ENCODE measurements around the gene METTL25.

DNA sequence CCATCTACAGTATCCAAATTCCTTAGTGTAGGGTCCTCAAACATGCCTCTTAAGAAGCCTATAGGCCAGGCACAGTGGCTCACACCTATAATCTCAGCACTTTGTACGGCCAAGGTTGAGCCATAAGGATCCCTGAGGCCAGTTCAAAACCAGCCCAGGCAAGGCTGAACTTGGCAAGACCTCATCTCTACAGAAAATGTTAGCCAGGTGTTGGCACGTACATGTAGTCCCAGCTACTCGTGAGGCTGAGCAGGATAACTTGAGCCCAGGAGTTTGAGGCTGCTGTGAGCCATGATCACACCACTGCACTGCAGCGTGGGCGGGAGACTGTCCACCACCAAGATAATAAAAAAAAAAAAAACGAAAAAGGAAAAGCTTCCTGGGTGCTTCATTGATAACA, 6.9 kb upstream of the METTL25 start:
- no peak for TF ChIP-seq MAZ (IDR thresholded peaks at IDR 0.05; ENCODE audit: borderline replicate concordance, low read depth, low read length)
- no peak for TF ChIP-seq KDM1A (IDR thresholded peaks at IDR 0.05; ENCODE audit: low read depth)
- TF ChIP-seq SREBF2 (IDR thresholded peaks at IDR 0.05) = no peak
- no peak for TF ChIP-seq RAD21 (conservative IDR thresholded peaks at IDR 0.05 in 1 of 2, IDR thresholded peaks at IDR 0.05 in 1 of 2)
- no peak for TF ChIP-seq POLR2A (IDR thresholded peaks at IDR 0.05; ENCODE audit: low read length)
- no peak for TF ChIP-seq CTCF (IDR thresholded peaks at IDR 0.05)
- no peak for TF ChIP-seq ESRRA (IDR thresholded peaks at IDR 0.05; ENCODE audit: borderline replicate concordance, low read length)
- TF ChIP-seq RARB (CRISPR knock-in tag; IDR thresholded peaks at IDR 0.05) = no peak
- TF ChIP-seq, protein P1, sequence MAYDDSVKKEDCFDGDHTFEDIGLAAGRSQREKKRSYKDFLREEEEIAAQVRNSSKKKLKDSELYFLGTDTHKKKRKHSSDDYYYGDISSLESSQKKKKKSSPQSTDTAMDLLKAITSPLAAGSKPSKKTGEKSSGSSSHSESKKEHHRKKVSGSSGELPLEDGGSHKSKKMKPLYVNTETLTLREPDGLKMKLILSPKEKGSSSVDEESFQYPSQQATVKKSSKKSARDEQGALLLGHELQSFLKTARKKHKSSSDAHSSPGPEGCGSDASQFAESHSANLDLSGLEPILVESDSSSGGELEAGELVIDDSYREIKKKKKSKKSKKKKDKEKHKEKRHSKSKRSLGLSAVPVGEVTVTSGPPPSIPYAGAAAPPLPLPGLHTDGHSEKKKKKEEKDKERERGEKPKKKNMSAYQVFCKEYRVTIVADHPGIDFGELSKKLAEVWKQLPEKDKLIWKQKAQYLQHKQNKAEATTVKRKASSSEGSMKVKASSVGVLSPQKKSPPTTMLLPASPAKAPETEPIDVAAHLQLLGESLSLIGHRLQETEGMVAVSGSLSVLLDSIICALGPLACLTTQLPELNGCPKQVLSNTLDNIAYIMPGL (CRISPR knock-in tag; IDR thresholded peaks at IDR 0.05; ENCODE audit: borderline replicate concordance) = no peak
- TF ChIP-seq, protein P2, sequence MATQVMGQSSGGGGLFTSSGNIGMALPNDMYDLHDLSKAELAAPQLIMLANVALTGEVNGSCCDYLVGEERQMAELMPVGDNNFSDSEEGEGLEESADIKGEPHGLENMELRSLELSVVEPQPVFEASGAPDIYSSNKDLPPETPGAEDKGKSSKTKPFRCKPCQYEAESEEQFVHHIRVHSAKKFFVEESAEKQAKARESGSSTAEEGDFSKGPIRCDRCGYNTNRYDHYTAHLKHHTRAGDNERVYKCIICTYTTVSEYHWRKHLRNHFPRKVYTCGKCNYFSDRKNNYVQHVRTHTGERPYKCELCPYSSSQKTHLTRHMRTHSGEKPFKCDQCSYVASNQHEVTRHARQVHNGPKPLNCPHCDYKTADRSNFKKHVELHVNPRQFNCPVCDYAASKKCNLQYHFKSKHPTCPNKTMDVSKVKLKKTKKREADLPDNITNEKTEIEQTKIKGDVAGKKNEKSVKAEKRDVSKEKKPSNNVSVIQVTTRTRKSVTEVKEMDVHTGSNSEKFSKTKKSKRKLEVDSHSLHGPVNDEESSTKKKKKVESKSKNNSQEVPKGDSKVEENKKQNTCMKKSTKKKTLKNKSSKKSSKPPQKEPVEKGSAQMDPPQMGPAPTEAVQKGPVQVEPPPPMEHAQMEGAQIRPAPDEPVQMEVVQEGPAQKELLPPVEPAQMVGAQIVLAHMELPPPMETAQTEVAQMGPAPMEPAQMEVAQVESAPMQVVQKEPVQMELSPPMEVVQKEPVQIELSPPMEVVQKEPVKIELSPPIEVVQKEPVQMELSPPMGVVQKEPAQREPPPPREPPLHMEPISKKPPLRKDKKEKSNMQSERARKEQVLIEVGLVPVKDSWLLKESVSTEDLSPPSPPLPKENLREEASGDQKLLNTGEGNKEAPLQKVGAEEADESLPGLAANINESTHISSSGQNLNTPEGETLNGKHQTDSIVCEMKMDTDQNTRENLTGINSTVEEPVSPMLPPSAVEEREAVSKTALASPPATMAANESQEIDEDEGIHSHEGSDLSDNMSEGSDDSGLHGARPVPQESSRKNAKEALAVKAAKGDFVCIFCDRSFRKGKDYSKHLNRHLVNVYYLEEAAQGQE (IDR thresholded peaks at IDR 0.05) = no peak
- no peak for TF ChIP-seq EP300 (IDR thresholded peaks at IDR 0.05)
- TF ChIP-seq SMC3 (IDR thresholded peaks at IDR 0.05) = no peak
- no peak for TF ChIP-seq MAFK (IDR thresholded peaks at IDR 0.05; ENCODE audit: partially characterized antibody)

Measured in A549 (cell line).